Stimulated activated CD8-positive, alpha-beta memory T cell treated with anti-CD3 and anti-CD28 coated beads, Interleukin-7, amount 100 ng/mL, for 48 hours (primary cell): ENCODE data around the gene DDX41.
A peak's percentile ranks its signal among the peaks of the same experiment; 100 is the strongest.
"Not testable (repeated sequence)": the region's sequence is repeated elsewhere in the genome, so short reads cannot be mapped to it uniquely, and the experiment has no call there.

Experiments used
- DNase-seq, 2 donors: peaks; one replicate each; pipeline ENCODE4 v3.0.0-alpha.2; 2020; ENCODE audit warnings: low read depth in 1 of 2; ENCODE audit errors: extremely low read depth in 1 of 2

DDX41 gene

DNA sequence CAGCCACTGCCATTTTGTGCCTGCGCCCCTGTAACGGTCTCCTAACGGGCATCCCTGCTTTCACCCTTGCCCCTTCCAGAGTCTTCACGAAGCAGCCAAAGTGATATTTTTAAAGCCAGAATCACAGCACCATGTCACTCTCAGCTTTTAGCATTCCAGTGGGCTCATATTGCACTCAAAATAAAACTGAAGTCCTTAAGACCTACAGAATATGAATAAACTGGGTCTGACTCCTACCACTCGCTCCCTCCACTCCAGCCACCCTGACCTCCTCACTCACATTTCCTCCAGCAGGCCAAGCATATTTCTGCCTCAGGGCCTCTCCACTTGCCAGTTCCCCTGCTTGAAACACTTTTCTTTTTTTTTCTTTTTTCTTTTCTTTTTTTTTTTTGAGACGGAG is 16.9 kb downstream of the DDX41 start:
- no peak for DNase-seq

DNA sequence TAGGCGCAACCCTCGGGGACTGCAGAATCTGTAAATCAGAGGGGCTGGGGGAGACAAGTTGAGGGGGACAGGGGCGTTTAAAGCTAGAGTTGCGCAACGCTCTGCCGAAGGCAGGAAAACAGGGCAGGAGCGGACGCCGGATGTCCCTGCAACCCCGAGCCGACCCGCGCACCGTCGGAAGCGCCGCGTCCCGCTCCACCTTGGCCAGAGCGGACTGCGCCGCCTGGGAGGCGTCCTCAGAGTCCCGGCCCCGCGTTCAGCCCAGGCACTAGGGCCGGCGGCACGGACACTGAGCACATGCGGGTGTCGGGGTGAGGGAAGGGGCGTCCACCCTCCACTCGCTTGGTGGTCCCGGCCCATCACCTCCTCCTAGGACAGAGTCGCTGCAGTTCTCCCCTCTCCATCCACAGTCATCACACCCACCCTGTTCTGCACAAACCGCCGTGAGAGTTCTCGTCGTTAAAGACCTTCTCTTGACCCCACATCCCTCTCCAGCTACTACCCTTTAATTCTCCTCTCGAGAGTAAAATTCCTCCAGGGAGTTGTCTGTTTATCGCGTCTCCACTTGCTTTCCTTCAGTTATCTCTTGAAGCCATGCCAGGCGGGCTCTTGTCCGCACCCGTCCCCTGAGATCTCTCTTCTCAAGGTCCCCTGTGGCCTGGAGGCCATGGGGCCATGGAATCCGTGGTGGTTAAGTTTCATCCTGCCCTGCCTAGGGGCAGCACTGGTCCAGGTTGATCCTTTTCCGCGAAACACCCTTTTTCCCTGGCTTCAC is 18.6 kb downstream of the DDX41 start:
- DNase-seq, result no peak

DNA sequence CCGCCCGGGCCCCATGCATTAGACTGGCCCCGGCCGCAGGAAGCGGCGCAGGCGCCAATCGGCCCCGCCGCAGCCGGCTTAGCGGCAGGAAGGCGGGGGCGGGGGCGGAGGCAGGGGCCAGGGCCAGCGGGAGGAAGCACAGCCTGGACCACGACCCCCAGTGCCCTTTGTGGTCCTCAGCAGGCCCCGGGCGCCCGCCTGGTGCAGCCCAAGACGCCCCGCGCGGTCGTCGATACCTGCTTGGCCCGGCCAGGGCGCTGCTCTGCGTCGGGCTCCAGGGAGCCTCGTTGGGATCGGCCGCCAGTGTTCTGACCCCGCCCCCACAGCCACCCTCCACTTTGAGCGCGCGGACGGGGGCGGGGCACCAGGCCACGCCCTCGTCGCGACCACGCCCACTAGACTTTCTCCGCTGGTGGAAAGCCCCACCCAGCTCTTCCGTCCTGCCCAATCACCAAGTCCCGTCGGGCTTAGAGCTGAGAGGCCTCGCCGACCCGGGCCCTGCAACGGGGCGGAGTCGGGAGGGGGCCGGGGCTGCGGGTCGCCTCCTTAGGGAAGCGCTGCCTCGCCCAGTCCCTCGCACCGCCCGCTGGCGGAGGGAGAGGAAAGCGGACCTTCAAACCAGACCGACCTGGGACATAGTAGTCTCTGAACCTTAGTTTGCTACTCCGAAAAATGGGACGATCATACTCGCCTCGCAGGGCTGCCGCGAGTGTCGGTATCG is 19.3 kb downstream of the DDX41 start, which contains the start of gene PDLIM7:
PDLIM7 (minus strand) TSS at position 313 of the 721 bp plus-strand sequence. CDS start 1,092 bp downstream, outside the sequence.
- peak; percentile 84 to 85 for DNase-seq

DNA sequence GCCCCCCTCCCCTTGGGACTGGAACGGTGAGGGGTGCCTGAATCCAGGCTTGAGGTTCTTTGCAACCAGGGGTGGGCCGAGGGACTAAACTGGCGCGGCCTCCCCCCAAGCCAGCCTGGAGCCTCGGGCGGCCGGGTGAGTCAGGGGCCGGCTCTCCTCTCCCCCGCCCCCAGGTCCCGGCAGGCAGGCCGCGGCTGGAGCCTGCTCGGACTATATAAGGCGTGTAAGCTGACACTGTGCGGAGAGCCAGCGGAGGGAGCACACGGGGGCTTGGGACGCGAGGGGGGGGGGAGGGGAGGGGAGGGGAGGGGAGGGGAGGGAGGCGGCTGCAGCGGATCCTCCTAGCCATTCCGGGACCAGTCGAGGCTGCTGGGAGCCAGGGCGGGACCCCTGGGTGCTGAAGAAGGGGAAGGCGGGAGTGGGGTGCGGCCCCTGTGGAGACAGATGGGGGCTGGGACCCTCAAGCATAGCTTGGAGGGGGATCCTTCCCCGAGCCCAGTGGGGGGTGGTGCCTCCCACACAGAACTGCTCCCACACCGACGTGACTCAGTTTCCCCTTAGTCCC is 20.0 kb downstream of the DDX41 start:
- no peak for DNase-seq

DNA sequence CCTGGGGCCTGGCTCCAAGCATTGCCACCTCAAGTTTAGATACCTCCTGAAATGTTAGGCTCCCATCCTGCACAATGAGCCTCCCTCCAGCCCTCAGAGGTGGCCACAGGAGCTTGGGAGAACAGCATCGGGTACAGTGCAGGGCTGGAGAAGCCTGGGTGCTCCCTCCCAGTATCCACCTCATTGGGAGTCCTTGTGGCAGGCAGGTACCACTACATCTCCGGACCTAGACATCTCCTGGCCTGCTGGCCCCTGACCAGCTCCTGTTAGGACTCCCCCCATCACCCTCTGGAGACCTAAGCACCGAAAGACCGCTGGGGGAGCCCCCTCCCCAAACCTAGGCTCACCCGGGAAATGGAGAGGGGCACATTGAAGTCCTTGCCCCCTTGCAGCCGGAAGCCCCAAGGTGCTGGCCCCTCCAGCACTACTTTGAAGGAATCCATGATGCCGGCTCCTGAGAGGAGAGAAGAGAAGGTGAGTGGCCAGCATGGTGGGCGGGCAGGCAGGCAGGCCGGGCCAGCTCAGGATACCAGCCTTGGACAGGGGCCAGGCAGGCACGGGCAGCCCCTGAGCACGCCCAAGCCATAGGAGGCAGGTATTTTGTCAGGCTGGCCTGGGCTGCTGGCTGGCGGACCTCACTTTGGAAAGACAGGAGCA is 20.6 kb downstream of the DDX41 start:
- no peak for DNase-seq

DNA sequence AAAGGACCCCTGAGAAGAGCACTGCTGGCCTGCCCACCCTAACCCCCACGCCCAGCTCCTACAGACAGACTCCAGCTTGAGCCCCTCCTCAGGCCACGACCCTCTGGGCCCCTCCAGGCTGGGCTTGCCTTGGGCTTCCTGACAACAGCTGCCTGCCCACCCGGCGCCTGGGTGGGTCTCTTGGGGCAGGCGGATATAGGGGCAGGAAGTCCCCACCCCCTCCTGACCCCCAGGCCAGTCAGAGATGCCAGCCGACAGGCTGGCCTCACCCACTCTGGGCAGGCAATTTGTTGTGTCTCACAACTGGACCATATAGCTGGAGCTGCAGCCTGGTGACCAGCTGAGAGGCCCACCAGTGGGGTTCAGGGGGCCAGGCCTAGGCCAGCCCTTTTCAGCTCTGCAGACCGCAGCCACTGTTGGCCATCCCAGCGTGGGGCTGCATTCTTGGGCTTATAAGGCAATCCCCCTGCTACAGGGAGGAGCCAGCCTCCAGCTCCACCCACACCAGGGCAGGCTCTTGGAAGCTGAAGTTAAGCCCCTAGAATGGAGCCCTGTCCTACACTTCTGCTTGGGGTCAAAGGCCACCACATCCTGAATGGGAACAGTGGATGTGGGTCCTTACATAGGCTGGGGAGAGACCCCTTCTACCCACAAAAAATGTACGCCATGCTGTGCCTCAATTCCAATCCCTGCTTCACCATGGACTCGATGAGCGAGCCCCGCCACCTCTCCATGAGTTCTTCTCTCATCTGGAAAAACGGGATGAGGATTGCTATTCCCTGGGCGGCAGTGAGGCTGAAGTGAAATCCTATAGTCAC is 21.3 kb downstream of the DDX41 start:
- DNase-seq, result no peak

DNA sequence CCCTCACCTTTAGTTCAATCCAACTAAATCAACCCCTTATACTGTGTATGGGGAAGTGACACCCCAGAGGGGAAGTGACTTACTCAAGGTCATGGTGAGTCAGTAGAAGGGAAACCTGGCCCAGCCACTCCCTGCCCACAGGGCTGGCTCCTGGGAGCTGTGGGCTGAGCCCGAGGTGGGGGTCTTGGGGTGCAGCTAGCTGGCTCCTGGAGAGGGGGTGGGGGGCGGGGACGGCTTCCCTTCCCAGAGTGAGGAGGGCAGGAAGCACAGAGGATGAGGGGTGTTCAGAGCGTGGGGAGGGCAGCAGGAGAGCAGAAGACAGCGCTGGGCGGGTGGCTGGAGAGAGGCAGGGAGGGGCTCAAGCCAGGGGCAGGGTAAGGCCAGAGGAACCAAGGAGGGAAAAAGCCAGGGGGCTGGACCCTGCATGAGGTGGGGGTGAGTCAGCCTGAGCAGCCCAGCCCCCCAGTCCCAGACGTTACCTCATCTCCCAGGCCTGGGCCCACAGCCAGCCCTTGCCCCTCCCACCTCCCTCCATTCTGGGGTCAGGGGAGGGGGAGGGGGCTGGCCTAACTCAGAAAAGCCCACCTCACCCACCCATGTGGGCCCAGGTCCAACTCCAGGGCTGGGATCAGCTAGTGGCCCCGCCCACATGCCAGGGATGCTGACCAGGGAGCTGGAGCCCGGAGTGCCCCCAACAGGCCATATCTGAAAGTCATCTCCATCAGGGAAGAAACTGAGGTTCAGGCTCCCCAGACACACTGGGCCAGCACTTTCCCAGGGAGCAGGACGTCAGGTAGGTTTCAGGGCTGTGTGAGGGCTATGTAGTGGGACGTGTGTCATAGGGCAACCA is 22.2 kb downstream of the DDX41 start:
- no peak for DNase-seq

DNA sequence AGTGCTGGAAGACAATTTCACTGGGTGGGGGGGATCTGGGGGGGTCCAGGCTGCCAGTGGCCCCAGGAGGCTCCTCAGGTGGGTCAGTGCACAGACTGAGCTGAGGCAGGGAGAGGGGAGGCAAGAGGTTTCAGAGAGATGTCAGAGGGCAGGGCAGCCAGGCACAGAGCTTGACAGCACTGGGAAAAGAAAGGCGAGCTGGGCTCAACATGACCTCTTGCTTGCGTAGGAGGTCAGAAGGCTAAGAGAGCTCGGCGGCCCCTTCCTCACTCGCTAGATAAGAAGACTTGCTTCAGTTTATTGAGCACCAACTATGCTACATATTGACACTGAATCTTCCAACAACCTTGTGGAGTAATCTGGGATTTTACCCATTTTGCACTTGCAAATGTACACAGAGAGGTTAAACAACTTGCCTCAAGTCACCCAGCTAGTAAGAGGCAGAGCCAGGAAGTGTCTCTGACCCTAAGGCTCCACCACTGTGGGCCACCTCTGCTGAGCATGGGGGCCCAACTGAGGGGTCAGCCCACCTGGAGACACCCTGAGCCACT is 22.9 kb downstream of the DDX41 start:
- no peak for DNase-seq

DNA sequence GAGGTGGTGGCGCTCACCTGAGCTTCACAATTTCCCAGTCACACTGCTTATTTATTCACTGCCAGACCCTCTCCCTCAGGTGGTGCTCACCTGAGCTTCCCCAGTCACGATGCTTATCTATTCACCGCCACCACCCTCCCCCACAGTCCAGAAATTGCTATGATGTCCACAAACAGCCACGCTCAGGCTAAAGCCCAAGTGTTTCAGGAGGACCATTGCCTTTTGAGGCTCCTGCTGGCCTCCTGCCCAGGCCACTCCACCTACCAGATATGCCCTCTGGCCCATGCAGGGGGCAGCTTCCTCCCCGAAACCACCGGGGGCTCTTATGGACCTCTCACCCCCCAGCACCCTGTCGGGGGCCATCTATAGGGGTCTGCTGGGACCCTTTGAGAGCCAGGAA is 23.9 kb downstream of the DDX41 start:
- no peak for DNase-seq

DNA sequence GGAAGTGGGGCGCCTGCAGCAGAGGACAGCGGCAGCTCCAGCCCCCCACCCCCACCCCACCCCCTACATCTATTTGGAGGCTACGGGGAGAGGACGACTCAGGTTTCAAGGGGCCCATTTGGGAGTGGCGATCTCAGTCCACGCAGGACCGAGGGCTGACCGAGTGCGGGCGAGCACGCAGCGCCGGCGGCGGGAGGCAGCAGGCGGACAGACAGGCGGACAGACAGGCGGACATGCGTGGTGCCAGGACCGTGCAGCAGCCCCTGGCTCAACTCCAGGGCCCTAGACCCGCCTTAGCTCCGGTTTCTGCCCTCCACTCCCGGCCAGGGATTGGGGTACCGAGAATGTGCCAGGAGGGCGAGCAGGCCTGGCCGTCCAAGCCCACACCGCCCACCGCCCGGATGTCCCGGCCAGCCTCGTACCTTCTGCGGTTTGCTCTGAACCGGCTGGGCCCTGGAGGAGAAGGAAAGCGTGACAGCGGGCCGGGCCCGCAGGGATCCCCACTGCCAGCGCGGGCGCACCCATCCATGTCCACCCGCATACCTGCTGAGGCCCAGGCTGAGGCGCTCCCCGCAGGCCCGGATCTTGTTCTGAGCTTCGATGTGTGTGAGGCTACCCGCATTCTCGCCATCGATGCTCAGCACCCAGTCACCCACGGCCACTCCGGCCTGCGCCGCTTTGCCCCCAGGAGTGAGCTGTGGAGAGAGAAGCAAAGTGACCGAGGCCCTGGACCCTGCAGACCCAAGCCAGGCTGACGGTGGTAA is 24.6 kb downstream of the DDX41 start:
- DNase-seq, result no peak

DNA sequence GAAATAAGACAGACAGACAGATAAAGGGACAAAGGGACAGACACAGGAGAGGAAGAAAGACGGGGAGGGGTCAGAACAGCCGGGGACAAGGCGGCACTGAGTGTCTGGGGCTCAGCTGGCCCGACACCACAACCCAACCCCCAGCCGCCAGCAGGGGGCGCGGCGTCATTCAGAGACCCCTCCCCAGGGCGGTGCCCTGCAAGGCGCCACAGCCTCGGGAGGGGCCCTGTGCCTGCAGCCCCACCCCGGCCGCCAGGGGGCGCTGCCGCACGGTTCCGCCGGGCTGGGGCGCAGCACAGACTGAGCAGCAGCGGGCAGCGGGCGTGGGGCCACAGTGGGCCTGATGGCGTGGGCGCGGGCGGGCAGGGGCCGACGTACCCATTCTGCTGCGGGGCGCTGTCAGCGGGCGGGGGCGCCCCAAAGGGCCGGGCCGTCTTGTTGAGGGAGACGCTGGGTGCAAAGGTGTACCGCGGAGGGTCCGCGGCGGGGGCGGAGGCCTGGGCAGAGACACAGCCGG is 25.3 kb downstream of the DDX41 start:
- DNase-seq, result no peak

DNA sequence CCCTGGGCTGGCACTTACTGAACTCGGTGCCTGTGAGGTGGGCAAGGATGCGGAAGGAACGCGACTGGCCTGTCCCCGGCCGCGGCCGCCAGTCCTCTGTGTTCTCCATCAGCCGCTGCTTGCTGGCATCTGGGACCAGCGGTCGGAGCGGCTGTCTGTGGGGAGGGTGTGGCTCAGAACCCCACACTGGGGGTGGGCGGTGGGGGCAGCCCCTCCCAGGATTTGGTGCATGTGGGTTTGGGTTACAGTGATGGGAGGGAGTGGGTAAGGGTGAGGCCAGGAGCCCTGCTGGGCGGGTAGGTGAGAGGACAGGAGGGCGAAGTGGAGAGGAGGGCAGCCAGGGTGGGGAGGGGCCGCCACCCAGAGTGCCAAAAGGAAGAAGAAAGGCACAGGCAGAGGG is 25.8 kb downstream of the DDX41 start:
- no peak for DNase-seq

DNA sequence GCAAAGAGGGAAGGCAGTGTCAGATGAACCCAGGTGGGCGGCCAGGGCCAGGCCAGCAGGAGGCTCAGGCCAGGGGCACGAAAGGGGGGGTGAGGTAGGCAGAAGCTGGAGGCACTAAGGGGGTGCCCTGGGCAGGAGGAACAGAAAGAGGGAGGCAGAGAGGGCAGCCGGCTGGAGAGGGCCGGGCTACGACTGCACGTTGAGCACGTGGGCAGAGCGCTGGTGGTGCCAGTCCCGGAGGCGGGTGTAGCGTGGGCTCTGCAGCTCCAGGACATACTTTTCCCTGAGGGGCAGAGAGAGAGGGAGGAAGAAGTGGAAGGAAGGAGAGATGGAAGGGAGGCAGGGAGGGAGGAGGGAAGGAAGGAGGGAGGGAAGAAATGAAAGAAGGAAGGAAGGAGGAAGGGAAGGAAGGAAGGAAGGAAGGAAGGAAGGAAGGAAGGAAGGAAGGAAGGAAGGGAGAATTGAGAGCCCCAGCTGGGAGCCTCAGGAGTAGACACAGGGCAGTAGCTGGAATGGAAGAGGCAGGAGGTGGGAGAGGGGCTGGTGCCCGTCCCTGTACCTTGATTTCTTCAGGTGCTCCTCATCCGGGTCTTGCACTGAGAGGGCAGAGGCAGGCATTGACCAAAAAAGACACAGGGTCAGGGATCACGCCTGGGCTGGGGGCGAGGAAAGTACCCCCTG is 26.3 kb downstream of the DDX41 start:
- DNase-seq, result no peak

DNA sequence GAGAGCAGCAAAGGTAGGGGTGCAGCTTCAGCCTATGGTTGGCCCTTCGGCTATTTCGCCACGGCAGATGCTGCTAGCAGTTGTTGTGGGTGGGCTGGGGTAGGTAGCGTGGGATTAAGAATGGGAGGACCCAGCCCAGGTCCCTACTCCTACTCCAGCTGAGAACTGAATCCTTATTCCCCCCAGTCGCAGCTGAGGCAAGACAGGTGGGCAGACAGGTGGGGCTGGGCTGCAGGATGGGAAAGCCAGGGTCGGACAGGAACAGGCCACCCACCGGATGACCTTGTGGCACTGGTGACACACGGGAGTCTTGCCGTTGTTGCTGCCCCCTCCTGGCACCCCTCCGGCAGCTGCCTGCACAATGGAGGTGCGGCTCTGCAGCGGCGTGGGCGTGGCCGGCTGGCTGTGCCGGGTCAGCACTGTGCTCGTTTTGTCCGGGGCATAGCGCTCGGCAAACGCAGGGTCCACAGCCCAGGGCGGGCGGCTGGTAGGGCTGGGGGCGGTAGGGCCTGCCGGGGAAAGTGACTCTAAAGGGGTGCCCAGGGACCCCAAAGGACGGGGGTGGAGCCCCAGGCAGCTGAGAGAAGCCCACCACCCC is 27.5 kb downstream of the DDX41 start:
- DNase-seq, result no peak

DNA sequence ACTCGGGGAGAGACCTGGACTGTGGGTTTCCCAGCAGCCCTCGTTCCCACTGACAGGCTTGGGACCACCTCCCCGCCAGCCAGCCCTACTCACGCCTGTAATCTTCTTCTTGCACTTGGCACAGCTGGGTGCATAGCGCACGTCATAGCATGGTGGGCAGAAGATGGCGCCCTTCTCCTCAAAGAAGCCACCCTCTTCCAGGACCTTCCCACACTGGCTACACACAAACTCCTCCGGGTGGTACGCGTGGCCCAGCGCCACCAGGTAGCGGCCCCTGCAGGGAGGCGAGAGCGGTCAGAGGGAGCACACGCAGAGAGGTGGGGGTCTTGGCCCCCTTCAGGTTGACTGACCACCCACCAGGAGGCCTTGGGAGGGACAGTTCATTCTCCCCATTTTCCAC is 28.8 kb downstream of the DDX41 start:
- DNase-seq, result no peak

DNA sequence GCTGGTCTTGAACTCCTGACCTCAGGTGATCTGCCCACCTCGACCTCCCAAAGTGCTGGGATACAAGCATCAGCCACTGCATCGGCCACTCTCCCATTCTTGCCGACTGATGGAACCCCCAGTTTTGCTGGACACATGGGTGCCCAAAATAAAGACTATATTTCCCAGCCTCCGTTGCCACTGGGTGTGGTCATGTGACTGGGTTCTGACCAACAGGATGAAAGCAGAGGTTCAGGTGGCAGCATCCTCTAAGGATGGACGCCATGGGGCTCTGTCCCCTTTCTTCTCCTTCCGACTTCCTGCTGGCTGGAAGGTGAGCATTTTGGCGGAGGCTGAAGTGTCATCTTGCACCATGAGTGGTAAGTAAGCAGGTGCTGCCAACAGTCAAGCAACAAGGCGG is 29.6 kb downstream of the DDX41 start:
- no peak for DNase-seq

DNA sequence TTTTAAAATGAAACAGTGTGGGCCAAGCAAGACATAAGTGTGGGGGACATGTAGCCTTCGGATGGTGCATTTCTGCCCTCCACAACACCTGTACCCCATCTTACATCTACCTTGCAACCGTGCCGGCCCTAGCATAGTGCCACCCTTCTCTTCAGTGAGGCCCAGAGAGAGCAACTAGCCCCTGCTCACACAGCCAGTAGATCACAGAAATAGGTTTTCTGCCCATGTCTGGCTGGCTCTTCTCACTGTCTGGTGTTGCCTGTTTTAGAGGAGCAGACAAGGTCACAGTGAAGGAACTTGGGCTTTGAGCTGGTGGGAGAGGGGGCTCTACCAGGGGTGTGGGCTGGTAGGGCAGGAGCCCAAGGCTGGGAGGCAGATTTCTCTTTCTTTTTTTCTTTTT is 30.5 kb downstream of the DDX41 start:
- no peak for DNase-seq

DNA sequence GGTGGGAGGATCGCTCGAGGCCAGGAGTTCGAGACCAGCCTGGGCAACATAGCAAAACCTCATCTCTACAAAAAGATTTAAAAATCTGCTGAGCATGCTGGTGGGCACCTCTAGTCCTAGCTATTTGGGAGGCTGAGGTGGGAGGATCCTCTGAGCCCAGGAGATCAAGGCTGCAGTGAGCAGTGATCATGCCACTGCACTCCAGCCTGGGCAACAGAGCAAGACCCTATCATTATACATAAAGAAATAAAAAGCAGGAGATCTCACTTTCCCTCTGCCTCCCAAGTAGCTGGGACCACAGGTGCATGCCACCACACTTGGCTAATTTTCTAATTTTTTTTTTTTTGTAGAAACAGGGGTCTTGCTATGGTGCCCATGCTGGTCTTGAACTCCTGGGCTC is 31.0 kb downstream of the DDX41 start:
- DNase-seq, result not testable (repeated sequence)
